Uterus (tissue), 4 donors: ENCODE results near the gene NIPAL3. TPM values are rescaled to one million over a fixed set of nuclear protein-coding genes. Genes with fewer than 3 reads are reported as not detected.

ENCODE experiments used
- DNase-seq, 2 donors: peaks; one replicate each; pipeline ENCODE4 v3.0.0-alpha.2; 2019 to 2020
- H3K27ac ChIP-seq, 2 donors: fragments of 200-600 bp; sonication (generic); 1 replicate in 1 of 2; 2 replicates in 1 of 2; pipeline ENCODE4 v1.5.1; 2016 to 2018
- H3K27me3 ChIP-seq, 2 donors: fragments of 200-600 bp; sonication (generic); one replicate each; pipeline ENCODE4 v1.5.1; 2018 to 2019; ENCODE audit warnings: control low read depth in 1 of 2
- H3K36me3 ChIP-seq, 2 donors: fragments of 200-600 bp; sonication (generic); one replicate each; pipeline ENCODE4 v1.5.1; 2019; ENCODE audit warnings: control low read depth in 1 of 2
- H3K4me1 ChIP-seq, 2 donors: fragments of 200-600 bp; sonication (generic); one replicate each; pipeline ENCODE4 v1.5.1; 2018 to 2019; ENCODE audit warnings: control low read depth in 1 of 2
- H3K4me3 ChIP-seq, 2 donors: fragments of 200-600 bp; sonication (generic); 1 replicate in 1 of 2; 2 replicates in 1 of 2; pipeline ENCODE4 v1.5.1; 2018 to 2019; ENCODE audit warnings: mild to moderate bottlenecking in 1 of 2
- H3K9me3 ChIP-seq, 2 donors: fragments of 200-600 bp; sonication (generic); one replicate each; pipeline ENCODE4 v1.5.1; 2019; ENCODE audit warnings: control low read depth in 1 of 2
- CTCF ChIP-seq, 4 experiments: fragments of 200-600 bp in 2 of 4; fragments of 450-650 bp in 2 of 4; sonication (generic) in 2 of 4; IDR thresholded peaks; one replicate each; pipeline ENCODE4 v1.5.1; 2016 to 2019; ENCODE audit warnings: antibody characterized with exemption in 4 of 4, mild to moderate bottlenecking in 2 of 4, moderate library complexity in 1 of 4
- POLR2A ChIP-seq, 2 donors: fragments of 450-650 bp; IDR thresholded peaks; one replicate each; pipeline ENCODE4 v1.6.1; 2016; ENCODE audit warnings: antibody characterized with exemption in 2 of 2, mild to moderate bottlenecking in 1 of 2, moderate library complexity in 1 of 2
- intact Hi-C: fragments of 100-400 bp; cut with DNase I; formaldehyde crosslinking; loops from one replicate; pipeline ENCODE4 v1.15.1; 2023; ENCODE audit warnings: low total_unique reads
- total RNA-seq, 4 donors: library from RNA; depleted of rRNA in 3 of 4; stranded (reverse); fragments of >200 nt in 3 of 4; gene quantifications; one replicate each; pipeline versions ENCODE4 v1.1.0 to v1.2.4, GENCODE V29; 2014 to 2023
- donor health status: DM: yes; HTN: yes; CAD: no.

Gene NIPAL3
- total RNA-seq, 4 donors from 2014 or later: 14.2 to 36.8 (median 21.5) TPM

- no peaks in the 10 kb centered on the region for H3K27me3 ChIP-seq
- TF ChIP-seq CTCF (IDR thresholded peaks at IDR 0.05): peak; percentile 62 to 73 (median 66)
- TF ChIP-seq POLR2A (IDR thresholded peaks at IDR 0.05): no peak
- H3K9me3 ChIP-seq: no peaks in the 10 kb centered on the region
- H3K36me3 ChIP-seq: no peaks in the 10 kb centered on the region
- H3K27ac ChIP-seq: peak overlapping the region; percentile 86 to 88
- peak; percentile 53 to 59 for DNase-seq
- no peak overlapping the region for H3K4me3 ChIP-seq
- intact Hi-C loops: loop anchor here (2.0 kb wide), 1 partner anchor 191 kb away; no protein-coding TSS in a partner anchor
- H3K4me1 ChIP-seq: no peaks in the 10 kb centered on the region
Measured at GRCh38 chr1:24391882-24392603, 23.6 kb upstream of the NIPAL3 start.

- H3K27ac ChIP-seq: peak overlapping the region; percentile 86 to 88
Measured at GRCh38 chr1:24392604-24392946, 23.0 kb upstream of the NIPAL3 start.

GRCh38 chr1:24392982-24393650 is 22.5 kb upstream of the NIPAL3 start:
- TF ChIP-seq POLR2A (IDR thresholded peaks at IDR 0.05): no peak
- no peak for TF ChIP-seq CTCF (IDR thresholded peaks at IDR 0.05)
- intact Hi-C loops: loop anchor here (2.0 kb wide), 1 partner anchor 192 kb away; no protein-coding TSS in a partner anchor
- Histone ChIP-seq H3K4me3 (no peak overlapping the region), H3K36me3 (no peaks in the 10 kb centered on the region), H3K27me3 (no peaks in the 10 kb centered on the region), H3K27ac (peak overlapping the region; percentile 86 to 88), H3K9me3 (no peaks in the 10 kb centered on the region), H3K4me1 (no peaks in the 10 kb centered on the region)
- no peak for DNase-seq

More at GRCh38 chr1:24392604-24392946, 23.0 kb upstream of the NIPAL3 start:
- no peak for DNase-seq
- Histone ChIP-seq H3K4me1 (no peaks in the 10 kb centered on the region), H3K9me3 (no peaks in the 10 kb centered on the region), H3K27me3 (no peaks in the 10 kb centered on the region), H3K4me3 (no peak overlapping the region), H3K36me3 (no peaks in the 10 kb centered on the region)
- intact Hi-C loops: loop anchor here (2.0 kb wide), 1 partner anchor 192 kb away; no protein-coding TSS in a partner anchor
- TF ChIP-seq POLR2A (IDR thresholded peaks at IDR 0.05): no peak
- TF ChIP-seq CTCF (IDR thresholded peaks at IDR 0.05): no peak

- intact Hi-C loops: loop anchor here (2.0 kb wide), 1 partner anchor 193 kb away; no protein-coding TSS in a partner anchor
- Histone ChIP-seq H3K9me3 (no peaks in the 10 kb centered on the region), H3K27ac (peak overlapping the region; percentile 26 to 33), H3K4me3 (no peak overlapping the region), H3K4me1 (no peaks in the 10 kb centered on the region), H3K36me3 (no peaks in the 10 kb centered on the region), H3K27me3 (no peaks in the 10 kb centered on the region)
- DNase-seq: no peak
- no peak for TF ChIP-seq POLR2A (IDR thresholded peaks at IDR 0.05)
- no peak for TF ChIP-seq CTCF (IDR thresholded peaks at IDR 0.05)
Measured at GRCh38 chr1:24393892-24394291, 21.7 kb upstream of the NIPAL3 start.

GRCh38 chr1:24400065-24400464 is 15.5 kb upstream of the NIPAL3 start:
- H3K27me3 ChIP-seq: no peaks in the 10 kb centered on the region
- H3K27ac ChIP-seq: no peak overlapping the region
- no peaks in the 10 kb centered on the region for H3K9me3 ChIP-seq
- intact Hi-C loops: no loop called here
- TF ChIP-seq CTCF (IDR thresholded peaks at IDR 0.05) (no peak), POLR2A (IDR thresholded peaks at IDR 0.05) (no peak)
- H3K36me3 ChIP-seq: no peaks in the 10 kb centered on the region
- H3K4me3 ChIP-seq: no peak overlapping the region
- H3K4me1 ChIP-seq: no peaks in the 10 kb centered on the region
- no peak for DNase-seq
